K562 (cell line): ENCODE results near the gene DNMT1. TPM values are rescaled to one million over a fixed set of nuclear protein-coding genes. Genes with fewer than 3 reads are reported as not detected.

ENCODE experiments used
- CBX1 ChIP-seq: sonication (generic); IDR thresholded peaks from 2 replicates; pipeline ENCODE4 v1.6.1; 2016; ENCODE audit warnings: antibody characterized with exemption, low read depth, mild to moderate bottlenecking
- CC2D1A ChIP-seq: fragments of 450-650 bp; IDR thresholded peaks from 2 replicates; pipeline ENCODE4 v1.6.1; 2017; ENCODE audit warnings: mild to moderate bottlenecking
- DMBX1 ChIP-seq: fragments of 250-450 bp; sonication (Bioruptor Pico); IDR thresholded peaks from 2 replicates; pipeline ENCODE4 v1.8.0; 2022; ENCODE audit warnings: inconsistent platforms, mild to moderate bottlenecking, moderate library complexity, borderline replicate concordance
- EP400 ChIP-seq: fragments of 450-650 bp; IDR thresholded peaks from 2 replicates; pipeline ENCODE4 v1.6.1; 2017; ENCODE audit warnings: antibody characterized with exemption, mild to moderate bottlenecking, moderate library complexity
- GMEB1 ChIP-seq: fragments of 250-450 bp; sonication (Bioruptor Pico); IDR thresholded peaks from 2 replicates; pipeline ENCODE4 v1.4.0; 2020; ENCODE audit warnings: mild to moderate bottlenecking
- HDAC6 ChIP-seq: IDR thresholded peaks from 2 replicates; pipeline ENCODE4 v1.6.1; 2012; ENCODE audit warnings: low read depth, mild to moderate bottlenecking, control low read depth, inconsistent platforms, low read length, moderate library complexity
- HNRNPK ChIP-seq: fragments of 200-400 bp; formaldehyde crosslinking; IDR thresholded peaks from one replicate; pipeline ENCODE4 v1.6.1; 2018; ENCODE audit warnings: mild to moderate bottlenecking, low read depth, low read length; ENCODE audit not compliant: poor library complexity, severe bottlenecking
- PCBP1 ChIP-seq: fragments of 200-400 bp; formaldehyde crosslinking; IDR thresholded peaks from 2 replicates; pipeline ENCODE4 v1.6.1; 2018; ENCODE audit warnings: mild to moderate bottlenecking, low read depth, low read length; ENCODE audit not compliant: poor library complexity, severe bottlenecking
- POLR2AphosphoS5 ChIP-seq: IDR thresholded peaks from 2 replicates; pipeline ENCODE4 v1.6.1; 2011; ENCODE audit warnings: mild to moderate bottlenecking, low read depth, low read length, moderate library complexity; ENCODE audit not compliant: control insufficient read depth, insufficient read depth
- POLR3G ChIP-seq: IDR thresholded peaks from 2 replicates; pipeline ENCODE4 v1.6.1; 2011; ENCODE audit not compliant: insufficient read length, insufficient replicate concordance; ENCODE audit errors: extremely low read depth
- POU5F1 ChIP-seq: fragments of 150-350 bp; IDR thresholded peaks from 2 replicates; pipeline ENCODE4 v1.6.1; 2014; ENCODE audit warnings: borderline replicate concordance, low read length, low read depth, mild to moderate bottlenecking; ENCODE audit not compliant: partially characterized antibody
- SAFB ChIP-seq: fragments of 200-400 bp; formaldehyde crosslinking; IDR thresholded peaks from 2 replicates; pipeline ENCODE4 v1.6.1; 2017; ENCODE audit warnings: low read depth, low read length, borderline replicate concordance
- ZNF165 ChIP-seq: fragments of 250-450 bp; sonication (Bioruptor Pico); IDR thresholded peaks from 2 replicates; pipeline ENCODE4 v1.4.0; 2020; ENCODE audit warnings: borderline replicate concordance
- ZNF3 ChIP-seq: fragments of 250-450 bp; sonication (Bioruptor Pico); IDR thresholded peaks from 2 replicates; pipeline ENCODE4 v1.5.0; 2021; ENCODE audit warnings: mild to moderate bottlenecking, moderate library complexity
- ZNF445 ChIP-seq: fragments of 250-450 bp; sonication (Bioruptor Pico); IDR thresholded peaks from 2 replicates; pipeline ENCODE4 v1.4.0; 2020; ENCODE audit warnings: low read depth, mild to moderate bottlenecking, moderate library complexity
- ZNF551 ChIP-seq: fragments of 250-450 bp; sonication (Bioruptor Pico); IDR thresholded peaks from 2 replicates; pipeline ENCODE4 v1.5.0; 2021; ENCODE audit warnings: mild to moderate bottlenecking, moderate library complexity
- ZNF584 ChIP-seq: fragments of 200-800 bp; sonication (Bioruptor generic); IDR thresholded peaks from 2 replicates; pipeline ENCODE4 v1.6.1; 2016; ENCODE audit warnings: low read depth, mild to moderate bottlenecking, missing genetic modification characterization, missing compliant biosample characterization
- ZNF778 ChIP-seq: fragments of 450-650 bp; formaldehyde crosslinking; IDR thresholded peaks from 2 replicates; pipeline ENCODE4 v1.4.0; 2020; ENCODE audit warnings: mild to moderate bottlenecking, moderate library complexity
- ZNF830 ChIP-seq: fragments of 250-450 bp; sonication (Bioruptor Pico); IDR thresholded peaks from 2 replicates; pipeline ENCODE4 v1.5.0; 2021; ENCODE audit warnings: mild to moderate bottlenecking
- polyA plus RNA-seq, 8 experiments: library from polyadenylated mRNA; depleted of rRNA in 4 of 8; stranded (reverse) in 5 of 8; unstranded in 3 of 8; fragments of >200 nt; fragmentation: Nextera tagmentation in 2 of 8; fragmentation: Illumina TruSeq in 1 of 8; extraction: Ambion mirVana in 2 of 8; extraction: Trizol in 1 of 8; gene quantifications; 2 replicates each; pipeline versions ENCODE4 v1.2.1 to v1.2.3, GENCODE V29; 2011 to 2014; ENCODE audit warnings: inconsistent platforms in 1 of 8, missing spikeins in 1 of 8
- total RNA-seq, 7 experiments: library from RNA; depleted of rRNA in 6 of 7; stranded (reverse); fragments of >200 nt in 6 of 7; fragmentation: Illumina TruSeq in 2 of 7; extraction: Trizol in 2 of 7; gene quantifications; 2 replicates each; pipeline versions ENCODE4 v1.2.1 to v1.2.3, GENCODE V29; 2011 to 2021; ENCODE audit warnings: low replicate concordance in 1 of 7

The DNMT1 gene
- total and polyA plus RNA-seq, 9 of the 15 experiments (the other 6 are each of a cell fraction or from before 2014, with no cell fraction given), result 80.1 to 271 (median 121) TPM

GRCh38 chr19:10230861-10231611, 36.3 kb upstream of the DNMT1 start, which contains the start of gene S1PR2 (continued):
- no peak for TF ChIP-seq POLR3G
- TF ChIP-seq EP400, result peak; percentile 47; the same call in 1 of the 2 replicates
- no peak for TF ChIP-seq CBX1
- TF ChIP-seq HDAC6, result 0 out of 2 replicates have a peak, but pooled peaks have one; percentile 11
- TF ChIP-seq POU5F1, result no peak
- TF ChIP-seq HNRNPK, result no peak
- no peak for TF ChIP-seq ZNF3 (CRISPR knock-in tag)
- TF ChIP-seq ZNF830 (CRISPR knock-in tag), result no peak
- no peak for TF ChIP-seq DMBX1
- peak; percentile 53 for TF ChIP-seq POLR2AphosphoS5
- TF ChIP-seq ZNF165 (CRISPR knock-in tag), result no peak
- TF ChIP-seq SAFB, result 0 out of 2 replicates have a peak, but pooled peaks have one; percentile 33
- no peak for TF ChIP-seq ZNF778 (CRISPR knock-in tag)
- no peak for TF ChIP-seq ZNF584
- TF ChIP-seq ZNF551, result no peak
- no peak for TF ChIP-seq GMEB1 (CRISPR knock-in tag)
- TF ChIP-seq CC2D1A, result no peak
- TF ChIP-seq ZNF445 (CRISPR knock-in tag), result no peak
- TF ChIP-seq PCBP1, result peak; percentile 82
